HG03354 (cell line): ENCODE results near the gene SLC3A2.
"Not testable (repeated sequence)": the region's sequence is repeated elsewhere in the genome, so short reads cannot be mapped to it uniquely, and the experiment has no call there.

Source experiments
- ATAC-seq: cut with Tn5 transposase; IDR thresholded peaks from one replicate; pipeline ENCODE4 v1.9.1; 2021; ENCODE audit warnings: mild to moderate bottlenecking; ENCODE audit not compliant: unreplicated experiment, poor library complexity, severe bottlenecking

Gene SLC3A2

GRCh38 chr11:62925308-62925707 is 44.6 kb downstream of the SLC3A2 start:
- no peak for ATAC-seq

GRCh38 chr11:62925745-62926679 is 45.3 kb downstream of the SLC3A2 start:
- ATAC-seq = no peak

GRCh38 chr11:62926680-62927455 is 46.2 kb downstream of the SLC3A2 start:
- ATAC-seq = no peak

GRCh38 chr11:62928011-62928410 is 47.3 kb downstream of the SLC3A2 start:
- no peak for ATAC-seq

GRCh38 chr11:62930157-62930556 is 49.5 kb downstream of the SLC3A2 start:
- no peak for ATAC-seq

GRCh38 chr11:62930666-62931065 is 50.0 kb downstream of the SLC3A2 start:
- no peak for ATAC-seq

GRCh38 chr11:62931499-62932278 is 51.0 kb downstream of the SLC3A2 start:
- ATAC-seq = no peak

GRCh38 chr11:62933285-62933684 is 52.6 kb downstream of the SLC3A2 start:
- no peak for ATAC-seq

- ATAC-seq = no peak
These were observed 53.2 kb downstream of the SLC3A2 start for GRCh38 chr11:62933750-62934495.

- no peak for ATAC-seq
These were observed 53.7 kb downstream of the SLC3A2 start for GRCh38 chr11:62934496-62934785.

- ATAC-seq = not testable (repeated sequence)
These were observed 56.8 kb downstream of the SLC3A2 start for GRCh38 chr11:62937528-62937927.
